Coronary artery (tissue), 2 donors: ENCODE data around the gene GNG4.

Experiments
- DNase-seq: peaks from one replicate; pipeline ENCODE4 v3.0.0-alpha.2; 2017; ENCODE audit warnings: low spot score
- H3K27ac ChIP-seq, 2 donors: fragments of 200-600 bp; sonication (generic); one replicate each; pipeline ENCODE4 v1.5.1; 2016 to 2019
- H3K4me3 ChIP-seq: fragments of 200-600 bp; sonication (generic); 2 replicates; pipeline ENCODE4 v1.5.1; 2016; ENCODE audit warnings: mild to moderate bottlenecking, moderate library complexity
- CTCF ChIP-seq: fragments of 200-600 bp; sonication (generic); IDR thresholded peaks from one replicate; pipeline ENCODE4 v1.5.1; 2019; ENCODE audit warnings: antibody characterized with exemption

The GNG4 gene

GRCh38 chr1:235502601-235503402 lies 146.8 kb downstream of the GNG4 start:
- Histone ChIP-seq H3K4me3 (peak overlapping the region; percentile 98), H3K27ac (peak overlapping the region; percentile 99)
- no peak for TF ChIP-seq CTCF
- no peak for DNase-seq

GRCh38 chr1:235500971-235501540 lies 148.5 kb downstream of the GNG4 start:
- DNase-seq = no peak
- TF ChIP-seq CTCF = no peak
- Histone ChIP-seq H3K27ac (peak overlapping the region; percentile 8 to 99), H3K4me3 (no peak overlapping the region)
